A549 (cell line): ENCODE results near the gene QSOX1.

ENCODE experiments used
- CHD2 ChIP-seq: fragments of 150-350 bp; IDR thresholded peaks from 2 replicates; pipeline ENCODE4 v1.6.1; 2014; ENCODE audit warnings: low read length; ENCODE audit not compliant: partially characterized antibody
- EP300 ChIP-seq, 2 experiments: fragments of >200 bp; sonication (Bioruptor Twin); formaldehyde crosslinking; IDR thresholded peaks; 2 replicates in 1 of 2; 3 replicates in 1 of 2; pipeline ENCODE4 v1.6.1; 2016 to 2017
- KDM1A ChIP-seq: fragments of 200-600 bp; sonication (generic); IDR thresholded peaks from 2 replicates; pipeline ENCODE4 v1.6.1; 2016; ENCODE audit warnings: low read depth, mild to moderate bottlenecking
- POLR2A ChIP-seq: IDR thresholded peaks from 2 replicates; pipeline ENCODE4 v1.6.1; 2012; ENCODE audit warnings: mild to moderate bottlenecking, low read length
- RAD21 ChIP-seq, 2 experiments: fragments of >200 bp in 1 of 2; sonication (Bioruptor Twin) in 1 of 2; formaldehyde crosslinking in 1 of 2; IDR thresholded peaks in 1 of 2; conservative IDR thresholded peaks in 1 of 2; 2 replicates in 1 of 2; 3 replicates in 1 of 2; pipeline ENCODE4 v1.6.1; 2012 to 2018; ENCODE audit warnings: inconsistent platforms in 1 of 2
- RCOR1 ChIP-seq: fragments of 150-350 bp; IDR thresholded peaks from 2 replicates; pipeline ENCODE4 v1.6.1; 2014; ENCODE audit warnings: antibody characterized with exemption, low read length, low read depth
- TF ChIP-seq, protein P1 (sequence below): fragments of 200-600 bp; sonication (generic); IDR thresholded peaks from 2 replicates; pipeline ENCODE4 v1.6.1; 2016; ENCODE audit warnings: antibody characterized with exemption, mild to moderate bottlenecking, moderate library complexity
- TF ChIP-seq, protein P2 (sequence below): fragments of >200 bp; sonication (Bioruptor Twin); formaldehyde crosslinking; IDR thresholded peaks from 3 replicates; pipeline ENCODE4 v1.5.1; 2016
- TF ChIP-seq, protein P3 (sequence below): fragments of 450-650 bp; IDR thresholded peaks from 2 replicates; pipeline ENCODE4 v1.6.1; 2014; ENCODE audit warnings: antibody characterized with exemption
- TF ChIP-seq, protein P4 (sequence below): IDR thresholded peaks from 2 replicates; pipeline ENCODE4 v1.6.1; 2012

DNA sequence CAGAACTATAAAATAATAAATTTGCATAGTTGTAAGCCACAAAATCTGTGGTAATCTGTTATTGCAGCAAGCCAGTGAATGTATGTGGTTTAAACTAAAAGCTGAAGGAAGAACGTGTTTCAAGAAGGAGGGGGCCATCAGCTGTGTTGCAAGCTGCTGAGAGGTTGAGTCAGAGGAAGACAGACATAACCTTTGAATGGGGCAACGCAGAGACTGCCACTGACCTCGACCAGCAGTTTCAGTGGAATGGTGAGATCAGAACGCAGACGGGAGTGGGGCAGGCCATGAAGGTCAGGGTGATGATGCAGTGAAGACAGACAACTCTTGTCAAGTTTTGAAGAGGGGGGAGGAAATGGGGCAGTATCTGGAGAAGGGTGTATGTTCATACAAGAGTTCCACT, 23.2 kb upstream of the QSOX1 start:
- TF ChIP-seq, protein P1, sequence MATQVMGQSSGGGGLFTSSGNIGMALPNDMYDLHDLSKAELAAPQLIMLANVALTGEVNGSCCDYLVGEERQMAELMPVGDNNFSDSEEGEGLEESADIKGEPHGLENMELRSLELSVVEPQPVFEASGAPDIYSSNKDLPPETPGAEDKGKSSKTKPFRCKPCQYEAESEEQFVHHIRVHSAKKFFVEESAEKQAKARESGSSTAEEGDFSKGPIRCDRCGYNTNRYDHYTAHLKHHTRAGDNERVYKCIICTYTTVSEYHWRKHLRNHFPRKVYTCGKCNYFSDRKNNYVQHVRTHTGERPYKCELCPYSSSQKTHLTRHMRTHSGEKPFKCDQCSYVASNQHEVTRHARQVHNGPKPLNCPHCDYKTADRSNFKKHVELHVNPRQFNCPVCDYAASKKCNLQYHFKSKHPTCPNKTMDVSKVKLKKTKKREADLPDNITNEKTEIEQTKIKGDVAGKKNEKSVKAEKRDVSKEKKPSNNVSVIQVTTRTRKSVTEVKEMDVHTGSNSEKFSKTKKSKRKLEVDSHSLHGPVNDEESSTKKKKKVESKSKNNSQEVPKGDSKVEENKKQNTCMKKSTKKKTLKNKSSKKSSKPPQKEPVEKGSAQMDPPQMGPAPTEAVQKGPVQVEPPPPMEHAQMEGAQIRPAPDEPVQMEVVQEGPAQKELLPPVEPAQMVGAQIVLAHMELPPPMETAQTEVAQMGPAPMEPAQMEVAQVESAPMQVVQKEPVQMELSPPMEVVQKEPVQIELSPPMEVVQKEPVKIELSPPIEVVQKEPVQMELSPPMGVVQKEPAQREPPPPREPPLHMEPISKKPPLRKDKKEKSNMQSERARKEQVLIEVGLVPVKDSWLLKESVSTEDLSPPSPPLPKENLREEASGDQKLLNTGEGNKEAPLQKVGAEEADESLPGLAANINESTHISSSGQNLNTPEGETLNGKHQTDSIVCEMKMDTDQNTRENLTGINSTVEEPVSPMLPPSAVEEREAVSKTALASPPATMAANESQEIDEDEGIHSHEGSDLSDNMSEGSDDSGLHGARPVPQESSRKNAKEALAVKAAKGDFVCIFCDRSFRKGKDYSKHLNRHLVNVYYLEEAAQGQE = no peak
- TF ChIP-seq, protein P2, sequence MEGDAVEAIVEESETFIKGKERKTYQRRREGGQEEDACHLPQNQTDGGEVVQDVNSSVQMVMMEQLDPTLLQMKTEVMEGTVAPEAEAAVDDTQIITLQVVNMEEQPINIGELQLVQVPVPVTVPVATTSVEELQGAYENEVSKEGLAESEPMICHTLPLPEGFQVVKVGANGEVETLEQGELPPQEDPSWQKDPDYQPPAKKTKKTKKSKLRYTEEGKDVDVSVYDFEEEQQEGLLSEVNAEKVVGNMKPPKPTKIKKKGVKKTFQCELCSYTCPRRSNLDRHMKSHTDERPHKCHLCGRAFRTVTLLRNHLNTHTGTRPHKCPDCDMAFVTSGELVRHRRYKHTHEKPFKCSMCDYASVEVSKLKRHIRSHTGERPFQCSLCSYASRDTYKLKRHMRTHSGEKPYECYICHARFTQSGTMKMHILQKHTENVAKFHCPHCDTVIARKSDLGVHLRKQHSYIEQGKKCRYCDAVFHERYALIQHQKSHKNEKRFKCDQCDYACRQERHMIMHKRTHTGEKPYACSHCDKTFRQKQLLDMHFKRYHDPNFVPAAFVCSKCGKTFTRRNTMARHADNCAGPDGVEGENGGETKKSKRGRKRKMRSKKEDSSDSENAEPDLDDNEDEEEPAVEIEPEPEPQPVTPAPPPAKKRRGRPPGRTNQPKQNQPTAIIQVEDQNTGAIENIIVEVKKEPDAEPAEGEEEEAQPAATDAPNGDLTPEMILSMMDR = no peak
- no peak for TF ChIP-seq RAD21 (conservative IDR thresholded peaks at IDR 0.05 in 1 of 2, IDR thresholded peaks at IDR 0.05 in 1 of 2)
- TF ChIP-seq, protein P3, sequence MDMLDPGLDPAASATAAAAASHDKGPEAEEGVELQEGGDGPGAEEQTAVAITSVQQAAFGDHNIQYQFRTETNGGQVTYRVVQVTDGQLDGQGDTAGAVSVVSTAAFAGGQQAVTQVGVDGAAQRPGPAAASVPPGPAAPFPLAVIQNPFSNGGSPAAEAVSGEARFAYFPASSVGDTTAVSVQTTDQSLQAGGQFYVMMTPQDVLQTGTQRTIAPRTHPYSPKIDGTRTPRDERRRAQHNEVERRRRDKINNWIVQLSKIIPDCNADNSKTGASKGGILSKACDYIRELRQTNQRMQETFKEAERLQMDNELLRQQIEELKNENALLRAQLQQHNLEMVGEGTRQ = no peak
- TF ChIP-seq POLR2A = no peak
- TF ChIP-seq CHD2 = no peak
- TF ChIP-seq, protein P4, sequence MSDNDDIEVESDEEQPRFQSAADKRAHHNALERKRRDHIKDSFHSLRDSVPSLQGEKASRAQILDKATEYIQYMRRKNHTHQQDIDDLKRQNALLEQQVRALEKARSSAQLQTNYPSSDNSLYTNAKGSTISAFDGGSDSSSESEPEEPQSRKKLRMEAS = no peak
- no peak for TF ChIP-seq KDM1A
- TF ChIP-seq RCOR1 = no peak
- no peak for TF ChIP-seq EP300 (IDR thresholded peaks at IDR 0.05)
